B cell (primary cell): ENCODE data around the gene CFAP100. TPM values are rescaled to one million over a fixed set of nuclear protein-coding genes. Genes with fewer than 3 reads are reported as not detected.

Source experiments
- ATAC-seq: fragments of 200-7000 bp; cut with Tn5 transposase; one replicate; pipeline ENCODE4 v1.10.0; 2021; ENCODE audit warnings: low read depth, mild to moderate bottlenecking, moderate number of reproducible peaks, moderate library complexity
- CTCF ChIA-PET: fragments of 350-600 bp; sonication (Branson Sonifier 250); formaldehyde crosslinking; loops from one replicate; lab custom pipeline; 2021; ENCODE audit warnings: antibody characterized with exemption, inconsistent platforms; lab: Charles Lee
- POLR2A ChIA-PET: fragments of 350-600 bp; sonication (Branson Sonifier 250); formaldehyde crosslinking; loops from one replicate; lab custom pipeline; 2021; ENCODE audit warnings: antibody characterized with exemption; lab: Charles Lee
- DNase-seq: peaks from one replicate; pipeline ENCODE4 v3.0.0; 2013
- H2AFZ ChIP-seq: 2 replicates; pipeline ENCODE4 v1.6.1; 2012; ENCODE audit warnings: mild to moderate bottlenecking, low read depth, low read length; ENCODE audit not compliant: insufficient read depth, poor library complexity, severe bottlenecking
- H3K27ac ChIP-seq, 2 donors: 1 replicate in 1 of 2; 2 replicates in 1 of 2; pipeline ENCODE4 v1.5.1; 2012 to 2013; ENCODE audit warnings: low read length in 2 of 2, mild to moderate bottlenecking in 2 of 2, moderate library complexity in 1 of 2
- H3K27me3 ChIP-seq, 4 experiments: fragments of 200-600 bp in 1 of 4; sonication (generic) in 1 of 4; replicated peaks in 1 of 4; 1 replicate in 2 of 4; 2 replicates in 2 of 4; pipeline versions ENCODE4 v1.6.1 to v1.7.0; 2013 to 2016; ENCODE audit warnings: low read length in 3 of 4, mild to moderate bottlenecking in 2 of 4, mixed read lengths in 1 of 4, moderate library complexity in 1 of 4; ENCODE audit not compliant: insufficient read depth in 4 of 4, control insufficient read depth in 3 of 4; ENCODE audit errors: control extremely low read depth in 1 of 4
- H3K36me3 ChIP-seq, 2 experiments: replicated peaks in 1 of 2; 1 replicate in 1 of 2; 2 replicates in 1 of 2; pipeline versions ENCODE4 v1.6.1 to v1.7.1; 2013; ENCODE audit warnings: low read length in 1 of 2; ENCODE audit not compliant: insufficient read depth in 2 of 2, control insufficient read depth in 1 of 2; ENCODE audit errors: control extremely low read depth in 1 of 2, extremely low read depth in 1 of 2
- H3K4me1 ChIP-seq, 2 donors: fragments of 200-600 bp in 1 of 2; sonication (generic) in 1 of 2; 1 replicate in 1 of 2; 2 replicates in 1 of 2; pipeline versions ENCODE4 v1.5.1 to v1.6.1; 2013 to 2017; ENCODE audit warnings: low read length in 2 of 2; ENCODE audit not compliant: control insufficient read depth in 2 of 2, insufficient read depth in 2 of 2
- H3K4me2 ChIP-seq: replicated peaks from 2 replicates; pipeline ENCODE3; 2012; ENCODE audit warnings: mild to moderate bottlenecking, low read depth, low read length; ENCODE audit not compliant: poor library complexity, severe bottlenecking
- H3K4me3 ChIP-seq, 5 experiments: fragments of 200-600 bp in 1 of 5; sonication (generic) in 1 of 5; 1 replicate in 3 of 5; 2 replicates in 2 of 5; pipeline versions ENCODE4 v1.5.1 to v1.7.0; 2011 to 2016; ENCODE audit warnings: low read length in 4 of 5, mild to moderate bottlenecking in 4 of 5, low read depth in 2 of 5, control low read depth in 1 of 5, moderate library complexity in 1 of 5; ENCODE audit not compliant: insufficient read depth in 1 of 5; ENCODE audit errors: control extremely low read depth in 1 of 5, extremely low read depth in 1 of 5
- H3K79me2 ChIP-seq: fragments of 200-600 bp; sonication (generic); one replicate; pipeline ENCODE4 v1.6.0; 2016; ENCODE audit warnings: low read length; ENCODE audit not compliant: control insufficient read depth, insufficient read depth
- H3K9ac ChIP-seq: fragments of 200-600 bp; sonication (generic); 2 replicates; pipeline ENCODE4 v1.6.1; 2017; ENCODE audit warnings: mild to moderate bottlenecking, low read length, moderate library complexity
- H3K9me3 ChIP-seq, 3 donors: one replicate each; pipeline versions ENCODE4 v1.6.1 to v1.7.1; 2013; ENCODE audit warnings: low read length in 2 of 3; ENCODE audit not compliant: control insufficient read depth in 2 of 3, insufficient read depth in 1 of 3; ENCODE audit errors: control extremely low read depth in 1 of 3
- H4K20me1 ChIP-seq: 2 replicates; pipeline ENCODE4 v1.6.0; 2012; ENCODE audit warnings: mild to moderate bottlenecking, low read length; ENCODE audit not compliant: insufficient read depth, control insufficient read depth, poor library complexity, severe bottlenecking
- H3K27ac Mint-ChIP-seq: one replicate; pipeline ENCODE4 v1.8.0; 2021; ENCODE audit warnings: mixed read lengths
- H3K27me3 Mint-ChIP-seq: one replicate; pipeline ENCODE4 v1.8.0; 2021; ENCODE audit warnings: mixed read lengths
- H3K4me1 Mint-ChIP-seq: one replicate; pipeline ENCODE4 v1.8.0; 2021; ENCODE audit warnings: mixed read lengths
- H3K4me3 Mint-ChIP-seq: one replicate; pipeline ENCODE4 v1.8.0; 2021; ENCODE audit warnings: mixed read lengths
- H3K9me3 Mint-ChIP-seq: one replicate; pipeline ENCODE4 v1.8.0; 2022; ENCODE audit warnings: mixed read lengths; ENCODE audit not compliant: insufficient read depth
- CTCF ChIP-seq: fragments of 200-600 bp; IDR thresholded peaks from one replicate; pipeline ENCODE4 v1.8.0; 2022; ENCODE audit warnings: antibody characterized with exemption, mild to moderate bottlenecking
- EZH2 ChIP-seq: IDR thresholded peaks from 2 replicates; pipeline ENCODE4 v1.6.1; 2012; ENCODE audit warnings: borderline replicate concordance, low read depth, mild to moderate bottlenecking, moderate library complexity, low read length; ENCODE audit not compliant: insufficient read depth, poor library complexity, severe bottlenecking
- WGBS: methylation state at CpG from one replicate; pipeline ENCODE4 v1.1.5; 2013; ENCODE audit warnings: missing lambda C conversion rate; ENCODE audit not compliant: insufficient coverage; 5-methylcytosine and 5-hydroxymethylcytosine counted together
- intact Hi-C: fragments of 100-400 bp; cut with micrococcal nuclease; formaldehyde crosslinking; loops from one replicate; pipeline ENCODE4 v1.10.0; 2022
- polyA plus RNA-seq: library from polyadenylated mRNA; depleted of rRNA; stranded (reverse); fragments of >200 nt; gene quantifications from 2 replicates; pipeline ENCODE4 v1.2.3, GENCODE V29; 2012
- total RNA-seq, 2 donors: library from RNA; stranded (reverse); fragments of 120-200 nt in 1 of 2; gene quantifications; 1 replicate in 1 of 2; 2 replicates in 1 of 2; pipeline versions ENCODE4 v1.2.3 to v1.2.4, GENCODE V29; 2013 to 2022

CFAP100 gene
- total and polyA plus RNA-seq, 2 donors (not counting 1 experiment from before 2014, with no cell fraction given), result not detected

GRCh38 chr3:126438746-126439145 is 44.0 kb downstream of the CFAP100 start:
- POLR2A ChIA-PET, result no interaction called here
- Mint-ChIP-seq H3K27ac (no peak overlapping the region), H3K9me3 (no peaks in the 10 kb centered on the region), H3K27me3 (no peaks in the 10 kb centered on the region), H3K4me1 (no peaks in the 10 kb centered on the region), H3K4me3 (no peak overlapping the region)
- no peak overlapping the region for H2AFZ ChIP-seq
- DNase-seq, result no peak
- TF ChIP-seq EZH2, result no peak
- no peak for TF ChIP-seq CTCF
- no peaks in the 10 kb centered on the region for H4K20me1 ChIP-seq
- no peak overlapping the region for H3K9ac ChIP-seq
- peaks cover 0 to 35% of the 10 kb centered on the region in 2 experiments for H3K36me3 ChIP-seq
- no peaks in the 10 kb centered on the region for H3K79me2 ChIP-seq
- 100% methylated on average over 8 of the region's 10 CpGs for WGBS
- CTCF ChIA-PET, result no interaction called here
- H3K9me3 ChIP-seq, result no peaks in the 10 kb centered on the region
- no peak overlapping the region for H3K4me3 ChIP-seq
- H3K4me1 ChIP-seq, result no peaks in the 10 kb centered on the region
- no peaks in the 10 kb centered on the region for H3K27me3 ChIP-seq
- no peak for ATAC-seq
- H3K4me2 ChIP-seq, result no peak overlapping the region
- intact Hi-C loops, result no loop called here
- no peak overlapping the region for H3K27ac ChIP-seq

- no peak for TF ChIP-seq CTCF
- no peak for TF ChIP-seq EZH2
- Histone ChIP-seq H3K9ac (no peak overlapping the region), H2AFZ (no peak overlapping the region), H3K4me1 (no peaks in the 10 kb centered on the region), H3K27ac (no peak overlapping the region), H3K79me2 (no peaks in the 10 kb centered on the region), H3K36me3 (peaks cover 0 to 38% of the 10 kb centered on the region in 2 experiments), H3K4me3 (no peak overlapping the region), H3K4me2 (no peak overlapping the region), H3K9me3 (no peaks in the 10 kb centered on the region), H3K27me3 (no peaks in the 10 kb centered on the region), H4K20me1 (no peaks in the 10 kb centered on the region)
- intact Hi-C loops, result no loop called here
- POLR2A ChIA-PET, result no interaction called here
- CTCF ChIA-PET, result no interaction called here
- ATAC-seq (no peak), DNase-seq (no peak)
- no peak overlapping the region for H3K4me3 Mint-ChIP-seq
- WGBS, result 92% methylated on average over 15 of the region's 15 CpGs
- H3K27ac Mint-ChIP-seq, result no peak overlapping the region
- no peaks in the 10 kb centered on the region for H3K9me3 Mint-ChIP-seq
- no peaks in the 10 kb centered on the region for H3K4me1 Mint-ChIP-seq
- H3K27me3 Mint-ChIP-seq, result no peaks in the 10 kb centered on the region
Measured at GRCh38 chr3:126439346-126439967, 44.7 kb downstream of the CFAP100 start.
